ENCODE data around the gene HNRNPDL.
"Not testable (repeated sequence)": the region's sequence is repeated elsewhere in the genome, so short reads cannot be mapped to it uniquely, and the experiment has no call there.

Gene HNRNPDL

DNA sequence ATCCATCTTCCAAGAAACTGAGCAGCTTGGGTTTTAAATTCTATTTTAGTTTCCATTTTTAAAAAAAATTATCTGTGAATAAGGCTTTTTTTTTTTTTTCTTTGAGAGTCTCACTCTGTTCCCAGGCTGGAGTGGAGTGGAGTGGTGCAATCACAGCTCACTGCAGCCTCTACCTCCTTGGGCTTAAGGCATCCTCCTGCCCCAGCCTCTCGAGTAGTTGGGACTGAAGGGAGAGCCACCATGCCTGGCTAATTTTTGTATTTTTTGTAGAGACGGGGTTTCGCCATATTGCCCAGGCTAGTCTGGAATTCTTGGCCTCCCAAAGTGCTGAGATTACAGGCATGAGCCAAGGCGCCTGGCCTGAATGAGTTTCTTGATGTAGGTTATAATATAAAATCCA, 1.6 kb upstream of the HNRNPDL start:
- no peak for DNase-seq

DNA sequence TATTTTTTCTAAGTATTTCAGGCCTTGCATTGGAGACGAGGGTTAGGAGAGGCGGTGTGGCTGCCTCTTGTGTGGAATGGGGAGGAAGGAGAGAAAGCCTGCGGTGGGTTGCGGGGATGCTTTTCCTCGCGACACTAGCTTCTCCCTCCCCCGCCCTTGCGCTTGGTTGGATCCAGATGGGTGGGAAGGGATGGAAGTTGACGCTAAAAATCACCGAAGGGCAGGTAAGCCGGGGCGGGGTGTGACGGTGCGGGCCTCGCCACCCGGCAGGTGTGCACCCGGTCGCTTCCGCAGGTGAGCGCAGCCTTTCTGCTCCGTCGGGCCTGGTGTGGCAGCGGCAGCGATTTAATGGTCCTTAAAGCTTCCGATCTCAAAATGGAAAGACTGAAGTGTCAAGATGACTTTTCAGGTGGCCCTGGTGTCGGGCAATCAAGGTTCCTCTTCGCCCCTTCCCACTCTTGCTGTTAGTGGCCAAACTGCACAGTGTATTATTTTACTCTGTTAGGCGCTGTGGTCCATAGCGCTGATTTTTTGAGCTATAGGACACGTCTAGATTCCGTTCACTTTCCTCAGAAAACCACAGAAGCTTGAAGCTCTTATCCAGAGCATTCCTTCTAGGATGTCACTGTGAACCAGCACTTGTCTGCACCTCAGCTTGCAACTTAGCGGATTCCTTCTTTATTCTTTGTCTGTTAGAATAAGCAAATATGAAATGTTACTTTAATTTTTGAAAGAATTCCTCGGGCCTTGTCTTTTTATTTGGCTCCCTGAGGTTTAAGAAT, 893 bp upstream of the HNRNPDL start:
- peak; percentile 71 for DNase-seq

DNA sequence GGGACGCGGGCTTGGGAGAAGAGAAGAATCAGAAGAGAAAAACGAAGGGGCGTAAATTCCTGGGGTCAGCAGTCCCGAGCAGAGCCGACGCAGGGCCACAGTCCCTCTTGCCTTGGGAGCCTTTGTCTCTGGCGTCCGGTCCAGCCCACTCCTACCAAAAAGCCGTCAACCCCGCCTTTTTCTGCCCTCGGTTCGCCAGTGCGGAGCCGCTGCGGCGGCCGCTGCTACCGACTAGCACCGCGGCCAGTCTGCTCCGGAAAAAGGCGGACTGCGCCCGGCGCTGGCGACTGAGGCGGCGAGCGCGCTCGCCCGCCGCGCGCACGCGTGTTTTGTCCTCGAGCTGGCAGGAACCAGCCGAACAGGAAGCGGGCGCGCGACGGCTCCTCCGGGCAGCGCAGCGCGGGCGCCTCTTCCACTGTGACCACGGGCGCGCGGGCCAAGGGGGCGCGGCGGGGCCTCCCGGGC, 502 bp downstream of the HNRNPDL start:
- DNase-seq, result no peak

DNA sequence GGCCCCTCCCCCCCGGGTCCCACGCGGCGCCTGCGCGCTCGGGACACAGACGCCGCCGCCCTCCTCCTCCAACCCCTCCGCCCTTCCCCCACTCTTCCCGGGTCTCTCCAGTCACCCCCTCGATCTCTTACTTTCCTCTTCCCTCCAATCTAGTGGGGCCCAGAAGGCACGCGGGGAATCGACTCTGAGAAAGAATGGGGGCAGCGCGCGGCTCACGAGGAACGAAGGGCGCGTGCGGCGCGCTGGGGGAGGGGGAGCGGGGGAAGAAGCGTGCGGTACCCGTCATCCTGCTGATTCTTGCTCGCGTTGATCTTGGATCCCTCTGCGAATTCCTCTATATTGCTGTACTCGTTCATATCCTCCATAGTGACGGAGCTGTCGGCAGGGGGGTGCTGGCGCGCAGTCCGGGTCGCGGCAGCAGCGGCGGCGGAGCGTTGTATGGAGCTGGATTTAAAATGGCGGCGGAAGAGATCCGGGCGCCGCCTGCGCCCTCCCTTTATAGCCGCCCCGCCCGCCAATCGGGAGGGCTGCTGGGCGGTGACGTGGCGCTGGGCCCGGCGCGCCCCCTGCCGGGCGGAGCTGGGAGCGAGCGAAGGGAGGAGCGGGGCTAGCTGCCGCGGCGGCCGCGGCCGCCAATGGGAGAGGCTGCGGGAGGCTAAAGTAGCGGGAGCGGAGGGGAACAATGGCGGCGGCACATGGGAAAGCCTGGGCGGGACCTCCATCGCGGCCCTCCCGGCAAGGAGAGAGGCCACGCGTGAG, 1.1 kb downstream of the HNRNPDL start:
- peak; percentile 95 for DNase-seq

DNA sequence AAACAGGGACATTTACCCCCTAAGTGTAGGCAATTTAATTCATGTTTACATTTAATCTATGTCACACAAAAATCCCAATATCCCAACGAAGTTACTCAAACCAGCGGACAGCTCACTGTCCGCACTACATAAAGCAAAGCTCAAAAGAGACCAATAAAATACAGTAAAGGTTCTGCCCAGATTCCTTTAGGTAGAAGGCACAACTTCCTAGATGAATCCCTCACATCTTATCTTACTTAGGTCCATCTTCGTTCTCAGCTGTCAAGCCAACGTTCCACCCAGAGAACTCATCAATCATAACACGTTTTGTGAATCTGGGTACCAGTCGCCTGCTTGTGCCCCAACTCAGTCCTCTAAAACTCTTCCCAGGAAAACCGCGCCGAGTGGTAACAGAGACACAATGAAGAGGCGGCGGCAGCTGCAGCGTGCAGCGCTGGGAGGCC, 1.7 kb downstream of the HNRNPDL start:
- DNase-seq, result no peak

DNA sequence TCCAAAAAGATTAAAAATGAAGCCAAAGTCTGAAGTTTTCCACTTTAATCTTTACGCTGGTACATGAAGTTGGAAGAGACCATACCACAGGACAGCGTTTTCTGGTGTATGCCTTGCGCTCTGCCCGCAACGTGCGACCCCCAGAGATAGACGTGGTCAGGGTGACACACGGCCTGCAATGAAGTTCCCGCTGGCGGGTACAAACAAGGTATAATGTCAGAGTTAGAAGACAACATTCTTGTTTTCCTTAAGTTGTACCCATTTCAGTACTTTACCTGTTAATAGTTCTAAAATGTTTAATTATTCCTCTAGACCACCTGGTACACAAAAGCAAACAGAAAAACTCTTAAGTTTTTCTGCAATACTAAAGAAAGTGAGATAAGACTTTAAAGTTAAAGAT, 4.8 kb downstream of the HNRNPDL start:
- DNase-seq, result no peak

DNA sequence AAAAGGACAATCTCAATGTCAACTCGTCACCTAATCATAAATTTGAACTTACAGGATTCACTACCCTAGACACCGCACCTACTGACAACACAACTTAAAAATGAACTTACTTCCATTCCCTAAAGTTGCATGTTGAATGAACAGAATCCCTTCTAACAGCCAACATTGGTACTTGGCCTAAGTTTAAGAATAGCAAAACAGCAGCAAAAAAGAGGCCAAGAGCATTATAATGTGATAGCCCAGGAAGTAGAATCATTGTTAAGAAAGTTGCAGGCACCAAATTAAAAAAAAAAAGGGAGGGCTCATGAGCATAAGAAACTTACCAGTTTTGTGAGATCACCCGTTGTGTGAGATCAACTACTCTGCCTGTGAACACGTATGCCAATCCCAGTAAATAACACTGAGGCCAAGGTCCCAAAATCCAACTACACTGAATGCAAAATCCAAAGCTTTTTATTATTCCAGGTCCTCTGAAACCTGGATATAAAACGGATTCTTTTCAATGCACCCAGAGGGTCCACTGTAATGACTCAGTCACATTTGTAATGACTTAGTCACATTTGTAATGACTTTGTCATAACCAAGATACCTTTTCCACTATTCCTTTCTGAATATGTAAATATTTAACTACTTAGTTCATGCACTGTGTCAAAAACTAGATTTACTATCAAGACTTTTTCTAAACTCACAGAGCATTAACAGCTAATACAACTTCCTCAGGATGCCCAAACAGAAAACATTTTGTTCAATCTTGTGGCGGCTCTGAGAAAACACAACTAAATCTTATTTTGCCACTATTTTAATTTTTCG, 6.8 kb downstream of the HNRNPDL start:
- no peak for DNase-seq

DNA sequence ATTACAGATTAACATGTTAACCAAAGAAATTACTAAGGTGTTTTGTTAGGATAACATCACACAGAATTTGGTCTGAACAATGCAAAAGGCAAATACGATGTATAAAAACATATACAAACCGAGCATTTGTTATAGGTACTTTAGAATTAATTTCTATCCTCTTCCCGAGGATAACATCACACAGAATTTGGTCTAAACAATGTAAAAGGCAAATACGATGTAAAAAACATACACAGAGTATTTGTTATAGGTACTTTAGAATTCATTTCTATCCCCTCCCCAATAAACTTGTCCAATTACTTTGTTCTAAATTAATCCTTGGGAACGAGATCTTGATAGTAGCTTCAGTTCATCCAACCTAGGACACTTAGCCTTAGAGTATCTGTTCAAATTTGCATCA, 7.6 kb downstream of the HNRNPDL start:
- DNase-seq, result no peak

DNA sequence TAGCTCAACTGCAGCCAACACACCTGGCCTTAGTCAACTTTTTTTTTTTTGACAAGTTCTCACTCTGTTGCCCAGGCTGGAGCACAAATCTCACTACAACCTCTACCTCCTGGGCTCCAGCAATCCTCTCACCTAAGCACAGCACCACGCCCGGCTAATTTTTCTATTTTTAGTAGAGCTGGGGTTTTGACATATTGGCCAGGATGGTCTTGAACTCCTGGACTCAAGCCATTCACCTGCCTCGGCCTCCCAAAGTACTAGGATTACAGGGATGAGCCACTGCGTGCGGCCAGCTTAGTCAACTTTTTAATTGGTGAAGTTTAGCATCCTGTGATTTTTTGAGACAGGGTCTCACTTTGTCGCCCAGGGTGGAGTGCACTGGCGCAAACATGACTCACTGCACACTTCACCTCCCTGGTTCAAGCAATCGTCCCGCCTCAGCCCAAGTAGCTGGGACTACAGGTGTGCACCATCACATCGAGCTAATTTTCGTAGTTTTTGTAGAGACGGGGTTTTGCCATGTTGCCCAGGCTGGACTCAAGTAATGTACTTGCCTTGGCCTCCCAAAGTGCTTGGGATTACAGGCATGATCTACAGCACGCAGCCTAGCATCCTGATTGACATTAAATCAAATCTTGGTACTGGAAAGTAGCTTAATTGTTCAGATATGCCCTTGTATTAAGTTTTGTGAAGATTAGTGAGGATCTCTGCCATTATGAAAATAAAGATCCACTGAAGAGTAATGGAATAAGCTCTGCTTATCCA, 8.3 kb downstream of the HNRNPDL start:
- peak; percentile 60 for DNase-seq

DNA sequence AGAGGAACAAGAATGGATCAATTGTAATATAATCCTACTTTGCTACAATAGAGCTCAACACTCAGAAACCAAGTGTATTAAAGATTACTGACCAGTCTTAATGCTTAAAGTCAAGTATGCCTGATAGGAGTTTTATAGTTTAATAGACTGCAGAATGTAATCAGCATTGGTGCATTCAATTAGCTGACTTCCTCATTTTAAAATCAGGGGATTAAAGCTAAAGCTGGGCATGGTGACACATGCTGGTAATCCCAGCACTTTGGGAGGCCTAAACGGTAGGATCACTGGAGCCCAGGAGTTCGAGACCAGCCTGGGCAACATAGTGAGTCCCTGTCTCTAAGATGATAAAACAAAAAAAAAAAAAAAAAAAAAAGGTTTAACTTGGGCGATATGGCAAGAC, 10.8 kb downstream of the HNRNPDL start:
- no peak for DNase-seq

DNA sequence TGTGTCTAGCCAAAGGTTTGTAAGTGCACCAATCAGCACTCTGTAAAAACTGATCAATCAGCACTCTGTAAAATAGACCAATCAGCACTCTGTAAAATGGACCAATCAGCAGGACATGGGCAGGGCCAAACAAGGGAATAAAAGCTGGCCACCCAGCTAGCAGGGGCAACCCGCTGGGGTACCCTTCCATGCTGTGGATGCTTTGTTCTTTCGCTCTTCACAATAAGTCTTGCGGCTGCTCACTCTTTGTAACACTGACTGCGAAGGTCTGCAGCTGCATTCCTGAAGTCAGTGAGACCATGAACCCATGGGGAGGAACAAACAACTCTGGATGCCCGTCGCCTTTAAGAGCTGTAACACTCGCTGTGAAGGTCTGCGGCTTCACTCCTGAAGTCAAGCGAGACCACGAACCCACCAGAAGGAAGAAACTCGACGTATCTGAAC, 14.3 kb downstream of the HNRNPDL start:
- DNase-seq, result no peak

DNA sequence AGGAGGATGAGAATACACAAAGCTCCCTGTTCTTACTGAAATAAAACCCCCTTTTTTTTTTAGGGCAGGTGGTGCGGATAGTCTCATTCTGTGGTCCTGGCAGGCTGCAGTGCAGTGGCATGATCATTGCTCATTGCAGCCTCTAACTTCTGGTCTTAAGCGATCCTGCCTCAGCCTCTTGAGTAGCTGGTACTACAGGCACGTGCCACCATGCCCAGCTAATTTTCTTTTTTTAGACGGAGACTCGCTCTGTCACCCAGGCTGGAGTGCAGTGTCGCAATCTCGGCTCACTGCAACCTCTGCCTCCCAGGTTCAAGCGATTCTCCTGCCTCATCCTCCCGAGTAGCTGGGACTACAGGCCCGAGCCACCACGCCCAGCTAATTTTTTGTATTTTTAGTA, 15.2 kb downstream of the HNRNPDL start:
- not testable (repeated sequence) for DNase-seq

DNA sequence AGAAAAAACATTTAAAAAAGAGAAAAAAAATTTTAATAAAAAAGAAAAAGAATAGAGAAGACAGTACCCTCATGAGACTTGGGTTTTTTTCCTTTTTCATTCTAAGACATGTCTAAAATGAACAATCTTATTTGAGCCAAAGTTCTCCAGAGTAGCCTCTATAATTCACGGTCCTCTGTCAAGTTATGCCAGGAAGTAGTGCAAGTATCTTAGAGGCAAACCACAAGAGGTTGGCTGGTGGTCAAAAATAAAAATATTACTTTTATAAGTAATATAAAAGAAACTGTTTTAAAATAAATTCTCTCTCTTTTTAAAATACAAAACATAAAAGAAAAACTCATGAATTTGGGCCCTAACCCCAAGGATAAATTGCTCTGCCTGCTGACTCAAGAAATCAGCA, 26.5 kb downstream of the HNRNPDL start:
- DNase-seq, result no peak

DNA sequence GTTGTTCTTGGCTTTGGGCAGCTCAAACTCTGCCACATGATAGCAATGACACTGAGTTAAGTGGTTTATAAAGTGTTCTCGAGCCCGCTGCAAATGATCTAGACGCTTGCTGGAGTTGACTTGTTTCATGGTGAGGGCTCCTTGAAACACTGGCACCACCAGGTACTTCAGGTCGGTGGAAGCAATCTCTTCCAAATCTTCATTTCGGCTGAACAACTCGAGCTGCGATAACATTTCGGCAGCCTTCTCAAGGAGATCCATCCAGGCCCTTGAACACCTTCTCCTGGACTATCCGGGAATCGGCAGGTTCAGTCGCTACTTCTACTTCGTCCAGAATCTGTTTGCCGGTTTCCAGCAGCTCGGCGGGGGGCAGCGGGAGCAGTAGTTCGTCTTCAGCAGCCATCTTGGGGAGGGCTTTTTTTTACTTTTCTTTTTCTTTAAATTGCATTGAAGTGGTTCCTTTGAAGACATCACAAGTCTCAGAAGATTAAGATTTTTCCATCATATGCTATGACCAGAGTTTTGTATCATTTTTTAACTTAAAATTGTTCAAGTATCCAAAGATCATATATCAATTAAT, 28.0 kb downstream of the HNRNPDL start:
- no peak for DNase-seq

DNA sequence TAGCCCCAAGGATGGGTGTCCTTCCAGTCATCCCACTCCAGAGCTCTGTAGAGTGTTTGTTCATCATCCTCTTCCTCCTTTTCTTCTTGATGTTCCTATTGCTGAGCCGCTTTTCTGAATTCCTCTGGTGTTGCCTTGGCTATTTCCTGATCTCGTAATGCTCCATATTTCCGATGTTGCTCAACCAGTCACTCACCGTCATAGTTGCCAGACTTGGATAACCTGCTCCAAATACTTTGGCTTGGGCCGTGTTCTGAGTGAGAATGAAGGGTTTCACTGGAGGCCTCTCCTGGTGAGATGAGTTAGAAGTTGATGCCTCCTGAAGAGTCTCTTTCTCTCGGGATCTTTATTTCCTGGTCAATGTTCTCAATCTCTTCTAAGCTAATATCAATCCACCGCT, 28.7 kb downstream of the HNRNPDL start:
- no peak for DNase-seq

DNA sequence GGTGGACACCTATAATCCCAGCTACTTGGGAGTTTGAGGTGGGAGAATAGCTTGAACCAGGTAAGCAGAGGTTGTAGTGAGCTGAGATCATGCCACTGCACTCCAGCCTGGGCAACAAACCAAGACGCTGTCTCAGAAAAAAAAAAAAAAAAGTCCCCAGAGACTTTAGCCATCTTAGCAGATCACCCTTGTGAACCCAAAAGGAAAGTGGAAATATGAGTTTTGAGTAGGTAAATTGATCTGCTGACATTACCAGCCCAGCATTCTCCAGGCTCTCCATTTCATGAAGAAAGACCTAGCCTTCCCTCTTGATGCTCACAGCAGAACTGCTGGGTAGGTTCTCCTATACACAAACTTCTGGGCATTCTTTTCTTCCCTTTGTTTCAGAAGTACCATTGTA, 32.0 kb downstream of the HNRNPDL start:
- no peak for DNase-seq

DNA sequence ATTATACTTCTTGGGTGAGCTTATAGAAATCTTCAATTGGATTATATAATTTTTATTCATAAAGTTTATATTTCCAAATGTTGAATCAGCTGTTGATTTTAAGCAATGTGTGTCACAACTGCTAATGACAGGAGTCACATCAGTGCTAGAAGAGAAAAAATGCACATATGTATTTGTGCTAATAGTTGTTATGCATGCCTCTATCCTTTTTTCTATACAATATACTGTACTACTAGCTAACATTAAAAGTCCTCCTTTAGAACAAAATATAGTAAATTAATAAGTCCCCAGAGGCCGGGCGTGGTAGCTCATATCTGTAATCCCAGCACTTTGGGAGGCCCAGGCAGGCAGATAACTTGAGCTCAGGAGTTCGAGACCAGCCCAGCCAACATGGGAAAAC, 32.7 kb downstream of the HNRNPDL start:
- no peak for DNase-seq

DNA sequence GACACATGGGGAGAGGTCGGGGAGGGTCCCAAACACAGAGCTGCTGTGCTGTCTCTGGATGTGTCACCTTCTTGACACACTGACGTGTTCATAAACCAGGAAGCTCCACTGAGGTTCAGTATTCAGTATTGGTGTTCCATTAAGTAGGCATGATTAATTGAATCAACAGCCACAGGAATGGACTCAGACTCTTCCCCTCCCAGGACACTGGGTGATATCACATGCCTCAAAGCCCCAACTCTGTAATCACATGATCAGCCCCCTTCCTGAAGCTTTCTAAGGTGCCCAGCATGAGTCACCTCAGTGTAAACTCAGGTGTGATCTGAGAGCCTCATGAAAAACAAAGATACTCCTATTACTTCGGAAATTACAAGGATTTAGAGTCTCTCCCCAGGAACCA, 35.4 kb downstream of the HNRNPDL start:
- DNase-seq, result no peak

DNA sequence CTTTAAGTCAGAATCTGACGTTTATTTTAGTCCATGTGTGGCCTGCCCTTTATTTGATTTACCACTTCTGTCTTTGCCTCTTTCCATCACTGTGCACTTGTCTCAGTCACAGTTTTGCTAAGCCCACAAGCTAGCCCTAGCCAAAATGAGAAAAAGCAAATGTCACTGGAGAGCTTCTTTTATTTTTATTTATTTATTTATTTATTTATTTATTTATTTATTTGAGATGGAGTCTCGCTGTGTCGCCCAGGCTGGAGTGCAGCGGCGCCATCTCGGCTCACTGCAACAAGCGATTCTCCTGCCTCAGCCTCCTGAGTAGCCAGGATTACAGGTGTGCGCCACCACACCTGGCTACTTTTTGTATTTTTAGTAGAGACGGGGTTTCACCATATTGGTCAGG, 40.2 kb downstream of the HNRNPDL start:
- DNase-seq, result not testable (repeated sequence)

DNA sequence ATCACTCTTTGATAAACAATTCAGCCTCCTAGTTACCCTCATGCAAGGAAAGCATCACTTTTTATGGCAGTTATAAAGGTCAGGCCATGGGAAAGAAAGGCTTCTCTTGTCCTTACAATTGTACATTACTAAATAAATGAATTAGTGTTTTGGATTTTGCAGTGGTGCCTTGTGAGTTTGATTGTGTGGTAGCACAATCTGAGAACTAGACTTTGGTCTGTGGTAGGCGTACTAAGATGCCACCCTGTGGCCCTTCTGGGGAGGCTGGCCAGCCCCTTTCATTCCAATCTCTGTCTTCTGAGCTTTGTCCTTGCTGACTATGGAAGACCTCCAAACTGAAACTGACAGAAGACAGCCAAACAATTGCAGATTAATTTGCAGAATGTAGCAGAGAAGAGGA, 41.9 kb downstream of the HNRNPDL start:
- DNase-seq, result no peak

DNA sequence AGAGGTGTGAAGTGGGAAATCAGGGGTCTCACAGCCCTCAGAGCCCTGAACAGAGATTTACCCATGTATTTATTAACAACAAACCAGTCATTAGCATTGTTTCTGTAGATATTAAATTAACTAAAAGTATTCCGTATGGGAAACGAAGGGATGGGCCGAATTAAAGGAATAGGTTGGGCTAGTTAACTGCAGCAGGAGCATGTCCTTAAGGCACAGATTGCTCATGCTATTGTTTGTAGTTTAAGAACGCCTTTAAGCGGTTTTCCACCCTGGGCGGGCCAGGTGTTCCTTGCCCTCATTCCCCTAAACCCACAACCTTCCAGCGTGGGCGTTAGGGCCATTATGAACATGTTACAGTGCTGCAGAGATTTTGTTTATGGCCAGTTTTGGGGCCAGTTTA, 44.0 kb downstream of the HNRNPDL start:
- DNase-seq, result not testable (repeated sequence)

DNA sequence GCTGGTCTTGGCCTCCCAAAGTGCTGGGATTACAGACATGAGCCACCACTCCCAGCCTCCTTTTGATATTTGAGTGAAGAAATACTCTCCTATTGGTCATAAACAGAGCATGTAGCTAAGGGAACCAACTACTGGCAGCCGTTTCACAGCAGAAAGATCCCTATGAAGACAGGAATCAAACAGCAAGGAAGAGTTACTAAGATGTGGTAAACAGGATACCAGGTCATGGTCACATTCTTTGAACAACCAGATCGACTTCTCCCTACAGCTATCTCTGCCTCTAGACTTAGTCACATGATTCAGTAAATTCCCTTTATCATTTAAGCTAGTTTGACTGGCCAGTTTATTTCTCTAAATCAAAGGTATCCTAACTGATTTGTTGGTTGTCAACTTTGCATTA, 47.5 kb downstream of the HNRNPDL start:
- no peak for DNase-seq
